ENCODE results near the gene MAP3K1.

Gene MAP3K1

GRCh38 chr5:56849671-56850070 lies 34.3 kb downstream of the MAP3K1 start:
- no peak for DNase-seq (ENCODE audit: low read depth in 2 of 2)

GRCh38 chr5:56850423-56850822 lies 35.1 kb downstream of the MAP3K1 start:
- DNase-seq (ENCODE audit: low read depth in 2 of 2) = no peak

GRCh38 chr5:56851258-56851941 lies 36.1 kb downstream of the MAP3K1 start:
- DNase-seq (ENCODE audit: low read depth in 2 of 2) = no peak

GRCh38 chr5:56852228-56853000 lies 37.1 kb downstream of the MAP3K1 start:
- no peak for DNase-seq (ENCODE audit: low read depth in 2 of 2)

GRCh38 chr5:56853698-56854097 lies 38.3 kb downstream of the MAP3K1 start:
- no peak for DNase-seq (ENCODE audit: low read depth in 2 of 2)

- DNase-seq (ENCODE audit: low read depth in 2 of 2) = no peak
Measured at GRCh38 chr5:56854920-56855319, 39.6 kb downstream of the MAP3K1 start.

GRCh38 chr5:56856541-56857178 lies 41.3 kb downstream of the MAP3K1 start:
- DNase-seq (ENCODE audit: low read depth in 2 of 2) = no peak

GRCh38 chr5:56858777-56859442 lies 43.6 kb downstream of the MAP3K1 start:
- DNase-seq (ENCODE audit: low read depth in 2 of 2) = no peak

GRCh38 chr5:56861893-56862485 lies 46.6 kb downstream of the MAP3K1 start:
- no peak for DNase-seq (ENCODE audit: low read depth in 2 of 2)

GRCh38 chr5:56862909-56863308 lies 47.6 kb downstream of the MAP3K1 start:
- DNase-seq (ENCODE audit: low read depth in 2 of 2) = no peak

- no peak for DNase-seq (ENCODE audit: low read depth in 2 of 2)
Measured at GRCh38 chr5:56871777-56872176, 56.4 kb downstream of the MAP3K1 start.

- no peak for DNase-seq (ENCODE audit: low read depth in 2 of 2)
Measured at GRCh38 chr5:56873056-56873455, 57.7 kb downstream of the MAP3K1 start.

GRCh38 chr5:56876327-56876726 lies 61.0 kb downstream of the MAP3K1 start:
- DNase-seq (ENCODE audit: low read depth in 2 of 2) = no peak

GRCh38 chr5:56881571-56881970 lies 66.2 kb downstream of the MAP3K1 start:
- no peak for DNase-seq (ENCODE audit: low read depth in 2 of 2)

GRCh38 chr5:56893251-56893951 lies 78.1 kb downstream of the MAP3K1 start:
- no peak for DNase-seq (ENCODE audit: low read depth in 2 of 2)

- DNase-seq (ENCODE audit: low read depth in 2 of 2) = no peak
Measured at GRCh38 chr5:56896763-56897162, 81.4 kb downstream of the MAP3K1 start.

- no peak for DNase-seq (ENCODE audit: low read depth in 2 of 2)
Measured at GRCh38 chr5:56898213-56898612, 82.9 kb downstream of the MAP3K1 start.

GRCh38 chr5:56900395-56900794 lies 85.0 kb downstream of the MAP3K1 start:
- no peak for DNase-seq (ENCODE audit: low read depth in 2 of 2)

GRCh38 chr5:56900858-56901578 lies 85.7 kb downstream of the MAP3K1 start:
- DNase-seq (ENCODE audit: low read depth in 2 of 2) = no peak

- DNase-seq (ENCODE audit: low read depth in 2 of 2) = no peak
Measured at GRCh38 chr5:56908942-56909293, 93.6 kb downstream of the MAP3K1 start.

Data from stimulated activated CD8-positive, alpha-beta memory T cell treated with anti-CD3 and anti-CD28 coated beads, Interleukin-15, amount 100 ng/mL, for 48 hours (primary cell).